ENCODE results near the gene ADAMTS2.

The ADAMTS2 gene

DNA sequence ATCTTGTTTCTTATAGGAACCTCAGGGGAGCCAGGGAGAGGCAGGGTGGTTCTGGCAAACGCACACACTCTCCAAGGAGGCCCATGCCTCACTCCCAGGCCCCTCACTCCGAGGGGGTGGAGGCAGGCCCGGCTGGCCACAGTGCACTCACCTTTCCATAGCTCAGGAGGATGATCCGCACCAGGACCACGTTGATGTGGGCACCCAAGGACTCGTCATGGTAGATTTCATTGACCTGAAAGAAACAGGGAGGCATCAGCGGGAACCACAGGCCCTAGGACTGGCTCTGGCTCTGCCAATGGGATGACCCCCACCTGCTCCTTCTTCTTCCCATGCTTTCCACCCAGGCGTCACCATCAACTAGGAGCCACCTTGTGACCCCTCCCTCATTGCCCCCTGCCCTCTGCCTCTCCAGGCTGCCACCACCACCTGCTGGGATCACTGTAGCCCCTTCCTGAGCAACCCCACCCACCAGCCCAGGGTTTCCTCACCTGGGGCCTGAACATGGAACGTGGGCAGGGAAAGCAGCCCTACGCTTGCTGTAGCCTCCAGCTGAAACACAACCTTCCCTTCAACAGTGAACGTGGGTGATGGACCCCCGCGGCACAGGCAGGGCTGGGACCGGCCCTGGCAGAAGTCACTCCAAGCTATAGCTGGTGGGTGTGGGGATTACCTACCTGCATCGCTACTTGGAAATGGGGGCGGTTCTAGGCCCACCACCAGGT lies 164.2 kb downstream of the ADAMTS2 start:
- no CpG with 5 or more reads among the region's 16 CpGs for WGBS (ENCODE audit: extremely low coverage, insufficient coverage, low lambda C conversion rate)
- Histone ChIP-seq H3K4ac (ENCODE audit: low read depth, low read length) (no peak overlapping the region), H3K4me1 (ENCODE audit: control insufficient read depth, low read depth, low read length) (peaks cover 5% of the 10 kb centered on the region), H4K8ac (ENCODE audit: low read depth, low read length) (no peak overlapping the region), H2BK120ac (ENCODE audit: low read depth, low read length) (no peak overlapping the region), H3K79me2 (ENCODE audit: control insufficient read depth, insufficient read depth, low read length) (no peaks in the 10 kb centered on the region), H3K4me2 (ENCODE audit: low read length) (no peak overlapping the region), H3K27me3 (ENCODE audit: insufficient read depth, low read length, poor library complexity) (no peaks in the 10 kb centered on the region), H3K23ac (ENCODE audit: low read length) (no peak overlapping the region), H3K27ac (ENCODE audit: low read depth, low read length) (no peak overlapping the region), H2AK5ac (ENCODE audit: low read length) (no peak overlapping the region), H3K79me1 (ENCODE audit: low read length) (no peaks in the 10 kb centered on the region), H4K5ac (ENCODE audit: low read length) (no peak overlapping the region), H3K56ac (ENCODE audit: low read length) (no peak overlapping the region), H3K9ac (ENCODE audit: low read length) (no peak overlapping the region), H2BK15ac (replicated peaks; ENCODE audit: low read depth) (no peak overlapping the region), H3K18ac (ENCODE audit: low read length) (no peak overlapping the region), H3K36me3 (ENCODE audit: control insufficient read depth, insufficient read depth, low read length) (no peaks in the 10 kb centered on the region), H2BK5ac (ENCODE audit: low read length) (no peak overlapping the region), H3K4me3 (ENCODE audit: low read length) (no peak overlapping the region)
- no peak for DNase-seq

DNA sequence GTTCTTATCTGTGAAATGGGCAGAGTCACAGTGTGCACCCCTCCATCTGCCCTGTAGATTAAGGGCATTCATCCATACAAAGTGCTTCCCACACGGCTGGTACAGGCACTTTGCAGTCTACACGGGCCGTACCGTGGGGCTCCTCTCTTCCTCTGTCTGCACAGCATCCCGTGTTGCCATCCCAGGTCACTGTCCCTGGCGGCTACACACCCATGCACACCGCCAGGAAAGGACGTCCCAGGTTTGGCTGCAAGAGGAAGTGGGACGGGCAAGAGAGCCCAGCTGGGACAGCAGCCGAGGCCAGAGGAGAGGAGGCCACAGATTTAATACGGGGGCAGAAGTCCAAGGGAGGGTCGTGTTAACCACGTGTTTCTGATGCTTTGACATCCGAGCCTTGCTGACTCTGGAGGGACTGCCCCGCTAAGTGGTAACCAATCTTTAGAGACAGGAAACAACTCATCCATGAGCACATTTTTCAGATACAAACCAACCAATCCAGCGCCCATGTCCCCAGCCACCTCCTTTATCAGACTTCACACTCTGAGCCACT lies 165.1 kb downstream of the ADAMTS2 start:
- Histone ChIP-seq H3K4ac (ENCODE audit: low read depth, low read length) (no peak overlapping the region), H3K79me2 (ENCODE audit: control insufficient read depth, insufficient read depth, low read length) (no peaks in the 10 kb centered on the region), H3K79me1 (ENCODE audit: low read length) (no peaks in the 10 kb centered on the region), H2AK5ac (ENCODE audit: low read length) (no peak overlapping the region), H3K56ac (ENCODE audit: low read length) (no peak overlapping the region), H4K5ac (ENCODE audit: low read length) (no peak overlapping the region), H2BK120ac (ENCODE audit: low read depth, low read length) (no peak overlapping the region), H3K4me2 (ENCODE audit: low read length) (no peak overlapping the region), H3K9ac (ENCODE audit: low read length) (no peak overlapping the region), H3K23ac (ENCODE audit: low read length) (no peak overlapping the region), H3K4me3 (ENCODE audit: low read length) (no peak overlapping the region), H4K8ac (ENCODE audit: low read depth, low read length) (no peak overlapping the region), H3K4me1 (ENCODE audit: control insufficient read depth, low read depth, low read length) (no peaks in the 10 kb centered on the region), H3K18ac (ENCODE audit: low read length) (no peak overlapping the region), H3K27ac (ENCODE audit: low read depth, low read length) (no peak overlapping the region), H2BK15ac (replicated peaks; ENCODE audit: low read depth) (no peak overlapping the region), H3K36me3 (ENCODE audit: control insufficient read depth, insufficient read depth, low read length) (no peaks in the 10 kb centered on the region), H3K27me3 (ENCODE audit: insufficient read depth, low read length, poor library complexity) (no peaks in the 10 kb centered on the region), H2BK5ac (ENCODE audit: low read length) (no peak overlapping the region)
- DNase-seq: peak; percentile 21
- WGBS (ENCODE audit: extremely low coverage, insufficient coverage, low lambda C conversion rate): no CpG with 5 or more reads among the region's 16 CpGs

DNA sequence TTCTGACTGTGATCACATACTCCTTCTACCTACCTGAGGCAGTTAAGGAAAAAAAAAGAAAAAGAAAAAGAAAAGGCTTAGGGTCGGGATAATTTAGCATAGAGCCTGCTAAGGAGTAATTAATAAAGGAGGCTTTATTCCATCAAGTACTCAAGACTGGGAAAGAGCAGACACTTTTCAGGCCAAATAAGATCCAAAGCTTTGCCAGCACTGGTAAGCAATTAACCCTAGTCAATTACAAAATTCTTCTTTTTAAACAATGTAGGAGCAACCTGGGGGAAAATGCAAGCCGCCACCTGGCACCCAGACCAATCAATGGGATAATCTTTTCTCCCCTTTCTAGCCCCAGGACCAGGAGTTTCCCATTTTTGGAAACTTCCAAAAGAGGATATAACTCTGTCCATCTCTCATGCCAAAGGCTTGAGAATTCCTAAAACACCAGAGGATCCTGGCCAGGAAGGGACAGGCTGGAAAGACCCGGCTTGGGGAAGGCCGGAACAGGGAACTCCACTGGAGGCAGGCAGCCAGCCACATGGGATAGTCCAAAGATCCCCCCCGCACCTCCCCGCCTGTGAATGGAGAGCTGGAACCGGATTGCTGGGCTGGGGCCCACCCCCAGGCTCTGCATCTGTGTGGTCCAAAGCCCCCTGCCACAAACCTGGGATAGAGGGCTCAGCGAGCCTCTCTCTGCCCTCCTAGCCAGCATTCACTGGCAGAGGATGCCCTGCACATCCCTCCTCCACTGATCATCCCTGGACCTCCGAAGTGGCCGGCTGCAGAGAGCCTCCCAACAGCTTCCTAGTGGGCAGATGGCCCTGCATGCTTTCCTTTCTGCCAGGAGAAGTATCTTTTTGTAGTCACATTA lies 167.3 kb downstream of the ADAMTS2 start:
- no peak overlapping the region for H3K56ac ChIP-seq (ENCODE audit: low read length)
- H2BK5ac ChIP-seq (ENCODE audit: low read length): no peak overlapping the region
- no peak overlapping the region for H4K8ac ChIP-seq (ENCODE audit: low read depth, low read length)
- no peak overlapping the region for H3K4ac ChIP-seq (ENCODE audit: low read depth, low read length)
- no peak overlapping the region for H2AK5ac ChIP-seq (ENCODE audit: low read length)
- H4K5ac ChIP-seq (ENCODE audit: low read length): no peak overlapping the region
- WGBS (ENCODE audit: extremely low coverage, insufficient coverage, low lambda C conversion rate): no CpG with 5 or more reads among the region's 10 CpGs
- DNase-seq: no peak
- H3K27ac ChIP-seq (ENCODE audit: low read depth, low read length): no peak overlapping the region
- no peak overlapping the region for H3K4me3 ChIP-seq (ENCODE audit: low read length)
- H3K36me3 ChIP-seq (ENCODE audit: control insufficient read depth, insufficient read depth, low read length): no peaks in the 10 kb centered on the region
- H3K23ac ChIP-seq (ENCODE audit: low read length): no peak overlapping the region
- no peak overlapping the region for H2BK120ac ChIP-seq (ENCODE audit: low read depth, low read length)
- no peaks in the 10 kb centered on the region for H3K79me1 ChIP-seq (ENCODE audit: low read length)
- no peak overlapping the region for H2BK15ac ChIP-seq (replicated peaks; ENCODE audit: low read depth)
- H3K27me3 ChIP-seq (ENCODE audit: insufficient read depth, low read length, poor library complexity): no peaks in the 10 kb centered on the region
- H3K9ac ChIP-seq (ENCODE audit: low read length): no peak overlapping the region
- H3K4me1 ChIP-seq (ENCODE audit: control insufficient read depth, low read depth, low read length): no peaks in the 10 kb centered on the region
- H3K18ac ChIP-seq (ENCODE audit: low read length): no peak overlapping the region
- no peaks in the 10 kb centered on the region for H3K79me2 ChIP-seq (ENCODE audit: control insufficient read depth, insufficient read depth, low read length)
- H3K4me2 ChIP-seq (ENCODE audit: low read length): no peak overlapping the region

DNA sequence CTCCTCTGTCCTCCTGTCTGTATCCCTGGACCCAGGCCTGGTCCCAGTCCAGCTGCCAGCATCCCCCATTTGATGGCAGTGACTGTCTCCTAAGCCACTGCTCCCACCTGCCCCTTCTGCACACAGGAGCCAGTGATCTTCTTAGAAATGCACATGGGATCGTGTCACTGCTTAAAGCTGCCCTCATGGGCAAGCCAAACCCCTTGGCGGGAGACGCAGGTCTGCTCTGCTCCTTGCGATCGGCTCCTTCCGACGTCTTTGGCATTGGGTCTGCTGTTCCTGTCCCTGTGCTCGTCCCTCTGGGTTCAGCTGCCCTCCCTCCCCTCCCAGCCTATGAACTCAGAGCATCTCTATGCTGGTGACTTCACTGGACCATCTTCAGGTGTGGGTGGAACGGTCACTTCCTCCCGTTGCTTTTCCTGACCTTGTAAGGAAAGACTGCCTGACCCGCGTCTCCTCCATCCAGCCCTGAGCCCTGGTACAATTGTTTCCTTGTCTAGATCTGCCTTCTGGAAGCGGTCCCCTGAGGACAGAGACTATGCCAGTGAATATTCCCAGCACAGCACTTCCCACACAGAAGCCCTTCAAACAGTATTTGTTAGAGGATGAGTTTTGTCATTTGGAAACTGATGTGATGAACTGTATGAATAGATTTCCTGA lies 168.6 kb downstream of the ADAMTS2 start:
- H3K27me3 ChIP-seq (ENCODE audit: insufficient read depth, low read length, poor library complexity): no peaks in the 10 kb centered on the region
- H3K56ac ChIP-seq (ENCODE audit: low read length): no peak overlapping the region
- H3K18ac ChIP-seq (ENCODE audit: low read length): no peak overlapping the region
- no peak overlapping the region for H2BK15ac ChIP-seq (replicated peaks; ENCODE audit: low read depth)
- no peak overlapping the region for H2AK5ac ChIP-seq (ENCODE audit: low read length)
- DNase-seq: no peak
- no peaks in the 10 kb centered on the region for H3K79me2 ChIP-seq (ENCODE audit: control insufficient read depth, insufficient read depth, low read length)
- no peak overlapping the region for H3K27ac ChIP-seq (ENCODE audit: low read depth, low read length)
- H3K36me3 ChIP-seq (ENCODE audit: control insufficient read depth, insufficient read depth, low read length): no peaks in the 10 kb centered on the region
- H2BK5ac ChIP-seq (ENCODE audit: low read length): no peak overlapping the region
- no peak overlapping the region for H4K8ac ChIP-seq (ENCODE audit: low read depth, low read length)
- no peak overlapping the region for H4K5ac ChIP-seq (ENCODE audit: low read length)
- H3K4ac ChIP-seq (ENCODE audit: low read depth, low read length): no peak overlapping the region
- no peak overlapping the region for H2BK120ac ChIP-seq (ENCODE audit: low read depth, low read length)
- H3K4me1 ChIP-seq (ENCODE audit: control insufficient read depth, low read depth, low read length): no peaks in the 10 kb centered on the region
- H3K4me3 ChIP-seq (ENCODE audit: low read length): no peak overlapping the region
- H3K79me1 ChIP-seq (ENCODE audit: low read length): no peaks in the 10 kb centered on the region
- H3K23ac ChIP-seq (ENCODE audit: low read length): no peak overlapping the region
- no peak overlapping the region for H3K9ac ChIP-seq (ENCODE audit: low read length)
- WGBS (ENCODE audit: extremely low coverage, insufficient coverage, low lambda C conversion rate): no CpG with 5 or more reads among the region's 13 CpGs
- no peak overlapping the region for H3K4me2 ChIP-seq (ENCODE audit: low read length)

DNA sequence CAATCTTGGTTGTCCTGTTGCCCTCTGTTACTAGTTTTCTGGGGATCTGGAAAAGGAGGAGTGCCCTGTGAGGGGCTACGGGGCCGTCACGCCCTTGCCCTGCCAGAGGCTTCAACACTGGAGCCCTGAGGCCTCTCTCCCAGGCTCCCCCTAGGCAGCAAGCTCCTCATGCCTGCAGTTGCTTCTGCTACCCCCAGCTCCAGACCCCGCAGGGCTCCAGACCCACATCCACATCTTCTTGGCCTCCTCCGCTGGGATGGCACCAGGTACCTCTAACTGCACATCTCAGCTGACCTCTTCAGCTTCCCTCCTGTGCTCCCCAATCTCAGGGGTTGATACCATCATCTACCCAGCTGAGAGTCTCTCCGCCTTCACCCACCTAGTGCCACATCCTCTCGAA lies 169.1 kb downstream of the ADAMTS2 start:
- no peak overlapping the region for H3K4ac ChIP-seq (ENCODE audit: low read depth, low read length)
- H3K27me3 ChIP-seq (ENCODE audit: insufficient read depth, low read length, poor library complexity): no peaks in the 10 kb centered on the region
- H3K9ac ChIP-seq (ENCODE audit: low read length): no peak overlapping the region
- no peak overlapping the region for H3K27ac ChIP-seq (ENCODE audit: low read depth, low read length)
- no peak for DNase-seq
- H3K4me1 ChIP-seq (ENCODE audit: control insufficient read depth, low read depth, low read length): no peaks in the 10 kb centered on the region
- no peak overlapping the region for H4K8ac ChIP-seq (ENCODE audit: low read depth, low read length)
- H2BK120ac ChIP-seq (ENCODE audit: low read depth, low read length): no peak overlapping the region
- H4K5ac ChIP-seq (ENCODE audit: low read length): no peak overlapping the region
- H2BK15ac ChIP-seq (replicated peaks; ENCODE audit: low read depth): no peak overlapping the region
- H3K56ac ChIP-seq (ENCODE audit: low read length): no peak overlapping the region
- H2BK5ac ChIP-seq (ENCODE audit: low read length): no peak overlapping the region
- H3K23ac ChIP-seq (ENCODE audit: low read length): no peak overlapping the region
- no peak overlapping the region for H3K18ac ChIP-seq (ENCODE audit: low read length)
- no peak overlapping the region for H3K4me3 ChIP-seq (ENCODE audit: low read length)
- no peaks in the 10 kb centered on the region for H3K79me2 ChIP-seq (ENCODE audit: control insufficient read depth, insufficient read depth, low read length)
- no CpG with 5 or more reads among the region's 7 CpGs for WGBS (ENCODE audit: extremely low coverage, insufficient coverage, low lambda C conversion rate)
- H3K4me2 ChIP-seq (ENCODE audit: low read length): no peak overlapping the region
- H3K36me3 ChIP-seq (ENCODE audit: control insufficient read depth, insufficient read depth, low read length): no peaks in the 10 kb centered on the region
- H3K79me1 ChIP-seq (ENCODE audit: low read length): no peaks in the 10 kb centered on the region
- no peak overlapping the region for H2AK5ac ChIP-seq (ENCODE audit: low read length)
